ENCODE measurements around the gene CORO2B. TPM values are rescaled to one million over a fixed set of nuclear protein-coding genes. Genes with fewer than 3 reads are reported as not detected.
"Not testable (repeated sequence)": the region's sequence is repeated elsewhere in the genome, so short reads cannot be mapped to it uniquely, and the experiment has no call there.

Gene CORO2B
- total RNA-seq, 1 donor from 2014 or later: 19.2 TPM

GRCh38 chr15:68639926-68640600 lies 61.3 kb downstream of the CORO2B start:
- DNase-seq (ENCODE audit: low spot score in 2 of 2) (no peak), FAIRE-seq (no peak)

GRCh38 chr15:68640791-68641331 lies 62.1 kb downstream of the CORO2B start:
- DNase-seq (ENCODE audit: low spot score in 2 of 2) (no peak), FAIRE-seq (no peak)

- FAIRE-seq (no peak), DNase-seq (ENCODE audit: low spot score in 2 of 2) (no peak)
Observed at GRCh38 chr15:68641376-68641775, 62.6 kb downstream of the CORO2B start.

GRCh38 chr15:68642491-68642845 lies 63.7 kb downstream of the CORO2B start:
- FAIRE-seq (no peak), DNase-seq (ENCODE audit: low spot score in 2 of 2) (no peak)

- DNase-seq (ENCODE audit: low spot score in 2 of 2) (no peak), FAIRE-seq (no peak)
Observed at GRCh38 chr15:68643216-68643830, 64.5 kb downstream of the CORO2B start.

- FAIRE-seq (no peak), DNase-seq (ENCODE audit: low spot score in 2 of 2) (no peak)
Observed at GRCh38 chr15:68644083-68644904, 65.5 kb downstream of the CORO2B start.

GRCh38 chr15:68644996-68645395 lies 66.2 kb downstream of the CORO2B start:
- no peak for FAIRE-seq

GRCh38 chr15:68646156-68646555 lies 67.4 kb downstream of the CORO2B start:
- no peak for DNase-seq (ENCODE audit: low spot score in 2 of 2)
- no peak for FAIRE-seq

More at GRCh38 chr15:68644996-68645395, 66.2 kb downstream of the CORO2B start:
- DNase-seq (ENCODE audit: low spot score in 2 of 2): no peak

GRCh38 chr15:68646696-68647095 lies 67.9 kb downstream of the CORO2B start:
- DNase-seq (ENCODE audit: low spot score in 2 of 2) (no peak), FAIRE-seq (no peak)

GRCh38 chr15:68647361-68647760 lies 68.6 kb downstream of the CORO2B start:
- FAIRE-seq; DNase-seq (ENCODE audit: low spot score in 2 of 2): not testable (repeated sequence)

- DNase-seq (ENCODE audit: low spot score in 2 of 2) (no peak), FAIRE-seq (no peak)
Observed at GRCh38 chr15:68650901-68651709, 72.3 kb downstream of the CORO2B start.

- FAIRE-seq: no peak
- peak; percentile 45 to 56 for DNase-seq (ENCODE audit: low spot score in 2 of 2)
Observed at GRCh38 chr15:68651916-68652525, 73.2 kb downstream of the CORO2B start.

- DNase-seq (ENCODE audit: low spot score in 2 of 2) (no peak), FAIRE-seq (no peak)
Observed at GRCh38 chr15:68653031-68653635, 74.3 kb downstream of the CORO2B start.

GRCh38 chr15:68653801-68654200 lies 75.0 kb downstream of the CORO2B start:
- no peak for DNase-seq (ENCODE audit: low spot score in 2 of 2)

GRCh38 chr15:68654786-68655560 lies 76.2 kb downstream of the CORO2B start:
- no peak for FAIRE-seq

More at GRCh38 chr15:68653801-68654200, 75.0 kb downstream of the CORO2B start:
- FAIRE-seq: no peak

GRCh38 chr15:68655686-68656437 lies 77.1 kb downstream of the CORO2B start:
- DNase-seq (ENCODE audit: low spot score in 2 of 2) (no peak), FAIRE-seq (no peak)

More at GRCh38 chr15:68654786-68655560, 76.2 kb downstream of the CORO2B start:
- DNase-seq (ENCODE audit: low spot score in 2 of 2): no peak

- no peak for FAIRE-seq
- DNase-seq (ENCODE audit: low spot score in 2 of 2): no peak
Observed at GRCh38 chr15:68656438-68656739, 77.6 kb downstream of the CORO2B start.

GRCh38 chr15:68658151-68658550 lies 79.4 kb downstream of the CORO2B start:
- FAIRE-seq (no peak), DNase-seq (ENCODE audit: low spot score in 2 of 2) (peak in 1 of 2 donors; percentile 52)

Measured in frontal cortex (tissue), 4 donors.